HL-60 (cell line): ENCODE results near the gene TRAF3IP3.

Experiments used
- GABPA ChIP-seq: IDR thresholded peaks from 2 replicates; pipeline ENCODE4 v1.6.1; 2012; ENCODE audit warnings: low read depth
- POLR2AphosphoS5 ChIP-seq: IDR thresholded peaks from 2 replicates; pipeline ENCODE4 v1.6.1; 2012; ENCODE audit warnings: low read depth
- TF ChIP-seq, protein P1 (sequence below): IDR thresholded peaks from one replicate; pipeline ENCODE4 v1.5.1; 2011; ENCODE audit warnings: low read length, control low read depth, inconsistent platforms; ENCODE audit not compliant: insufficient read depth

GRCh38 chr1:209815490-209815889, 59.6 kb downstream of the TRAF3IP3 start:
- TF ChIP-seq, protein P1, sequence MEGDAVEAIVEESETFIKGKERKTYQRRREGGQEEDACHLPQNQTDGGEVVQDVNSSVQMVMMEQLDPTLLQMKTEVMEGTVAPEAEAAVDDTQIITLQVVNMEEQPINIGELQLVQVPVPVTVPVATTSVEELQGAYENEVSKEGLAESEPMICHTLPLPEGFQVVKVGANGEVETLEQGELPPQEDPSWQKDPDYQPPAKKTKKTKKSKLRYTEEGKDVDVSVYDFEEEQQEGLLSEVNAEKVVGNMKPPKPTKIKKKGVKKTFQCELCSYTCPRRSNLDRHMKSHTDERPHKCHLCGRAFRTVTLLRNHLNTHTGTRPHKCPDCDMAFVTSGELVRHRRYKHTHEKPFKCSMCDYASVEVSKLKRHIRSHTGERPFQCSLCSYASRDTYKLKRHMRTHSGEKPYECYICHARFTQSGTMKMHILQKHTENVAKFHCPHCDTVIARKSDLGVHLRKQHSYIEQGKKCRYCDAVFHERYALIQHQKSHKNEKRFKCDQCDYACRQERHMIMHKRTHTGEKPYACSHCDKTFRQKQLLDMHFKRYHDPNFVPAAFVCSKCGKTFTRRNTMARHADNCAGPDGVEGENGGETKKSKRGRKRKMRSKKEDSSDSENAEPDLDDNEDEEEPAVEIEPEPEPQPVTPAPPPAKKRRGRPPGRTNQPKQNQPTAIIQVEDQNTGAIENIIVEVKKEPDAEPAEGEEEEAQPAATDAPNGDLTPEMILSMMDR = no peak
- TF ChIP-seq GABPA (no peak), POLR2AphosphoS5 (no peak)
